T-helper 22 cell (primary cell): ENCODE data around the gene NUMB.

Experiments used
- DNase-seq: peaks from one replicate; pipeline ENCODE4 v3.0.0-alpha.2; 2020; ENCODE audit warnings: low read depth

NUMB gene

GRCh38 chr14:73458183-73458976, at the start of gene NUMB:
TSS of gene NUMB (minus strand) at chr14:73458546. CDS start at chr14:73355751, 102,795 bp downstream.
- DNase-seq: peak; percentile 96

DNA sequence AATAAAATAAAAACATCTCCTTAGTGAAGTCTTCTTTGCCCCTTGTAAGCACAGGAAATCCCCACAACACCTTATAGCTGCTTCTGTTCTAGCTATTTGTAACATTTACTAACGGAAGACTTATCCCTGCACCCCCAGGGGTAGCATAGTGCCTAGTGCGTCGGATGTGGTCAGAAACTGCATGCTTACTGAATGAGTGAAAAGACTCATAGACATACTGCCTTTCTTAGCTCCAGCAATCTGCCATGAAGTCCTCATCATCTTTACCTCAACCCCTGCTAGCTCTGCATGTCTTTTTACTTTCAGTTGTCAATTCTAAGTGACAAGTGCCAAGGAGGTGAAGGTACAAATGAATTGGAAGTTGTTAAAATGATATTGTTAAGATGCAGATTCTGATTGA, 45.3 kb upstream of the NUMB start:
- DNase-seq: no peak

GRCh38 chr14:73502017-73502619, 43.8 kb upstream of the NUMB start:
- no peak for DNase-seq

GRCh38 chr14:73500360-73500759, 42.0 kb upstream of the NUMB start:
- DNase-seq: no peak

DNA sequence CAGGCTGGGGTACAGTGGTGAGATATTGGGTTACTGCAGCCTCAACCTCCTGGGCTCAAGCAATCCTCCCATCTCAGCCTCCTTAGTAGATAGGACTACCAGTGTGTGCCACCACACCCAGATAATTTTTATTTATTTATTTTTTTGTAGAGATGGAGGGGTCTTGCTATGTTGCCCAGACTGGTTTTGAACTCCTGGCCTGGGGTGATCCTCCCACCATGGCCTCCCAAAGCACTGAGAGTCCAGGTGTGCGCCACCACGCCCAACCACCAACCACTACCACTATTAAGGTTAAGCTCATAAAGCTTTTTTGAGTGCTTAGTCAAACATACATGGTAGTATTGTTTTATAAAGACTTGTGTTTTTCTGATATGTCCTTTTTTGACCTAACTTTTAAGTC, 36.2 kb upstream of the NUMB start:
- DNase-seq: no peak

- no peak for DNase-seq
Observed at GRCh38 chr14:73492670-73493069, 34.3 kb upstream of the NUMB start.

DNA sequence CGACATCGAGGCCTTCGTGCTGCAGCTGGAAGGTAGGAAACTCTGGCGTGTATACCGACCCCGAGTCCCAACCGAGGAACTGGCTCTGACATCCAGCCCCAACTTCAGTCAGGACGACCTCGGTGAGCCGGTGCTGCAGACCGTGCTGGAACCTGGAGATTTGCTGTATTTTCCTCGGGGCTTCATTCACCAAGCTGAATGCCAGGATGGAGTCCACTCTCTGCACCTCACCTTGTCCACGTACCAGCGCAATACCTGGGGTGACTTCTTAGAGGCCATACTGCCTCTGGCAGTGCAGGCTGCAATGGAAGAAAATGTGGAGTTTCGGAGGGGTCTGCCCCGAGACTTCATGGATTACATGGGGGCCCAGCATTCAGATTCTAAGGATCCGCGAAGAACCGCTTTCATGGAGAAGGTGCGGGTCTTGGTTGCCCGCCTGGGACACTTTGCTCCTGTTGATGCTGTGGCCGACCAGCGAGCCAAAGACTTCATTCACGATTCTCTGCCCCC, 33.8 kb upstream of the NUMB start:
- DNase-seq: no peak

GRCh38 chr14:73491256-73492042, 33.1 kb upstream of the NUMB start:
- DNase-seq: peak; percentile 68

GRCh38 chr14:73489481-73490175, 31.3 kb upstream of the NUMB start:
- no peak for DNase-seq

GRCh38 chr14:73478684-73479083, 20.3 kb upstream of the NUMB start:
- no peak for DNase-seq

GRCh38 chr14:73477618-73478266, 19.4 kb upstream of the NUMB start:
- DNase-seq: no peak

- no peak for DNase-seq
Observed at GRCh38 chr14:73476451-73476931, 18.1 kb upstream of the NUMB start.

DNA sequence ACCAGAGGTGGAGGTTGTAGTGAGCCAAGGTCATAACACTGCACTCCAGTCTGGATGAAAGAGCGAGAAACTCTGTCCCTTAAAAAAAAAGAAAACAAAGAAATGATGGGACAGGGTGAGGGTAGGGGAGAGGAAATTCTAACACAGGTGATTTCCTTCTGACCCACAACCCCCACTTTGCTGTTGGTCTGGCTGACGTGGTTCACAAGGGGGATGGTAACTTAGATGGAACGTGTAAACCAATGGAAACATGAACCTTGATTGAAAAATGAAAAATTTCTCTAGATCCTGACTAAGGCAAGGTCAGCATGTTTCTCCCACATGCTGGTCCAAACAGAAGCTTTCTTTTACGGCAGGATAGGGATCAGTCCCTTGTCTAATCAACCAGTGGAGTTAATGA, 16.6 kb upstream of the NUMB start:
- no peak for DNase-seq

GRCh38 chr14:73472185-73473114, 14.1 kb upstream of the NUMB start:
- no peak for DNase-seq

GRCh38 chr14:73471582-73472184, 13.3 kb upstream of the NUMB start:
- no peak for DNase-seq

DNA sequence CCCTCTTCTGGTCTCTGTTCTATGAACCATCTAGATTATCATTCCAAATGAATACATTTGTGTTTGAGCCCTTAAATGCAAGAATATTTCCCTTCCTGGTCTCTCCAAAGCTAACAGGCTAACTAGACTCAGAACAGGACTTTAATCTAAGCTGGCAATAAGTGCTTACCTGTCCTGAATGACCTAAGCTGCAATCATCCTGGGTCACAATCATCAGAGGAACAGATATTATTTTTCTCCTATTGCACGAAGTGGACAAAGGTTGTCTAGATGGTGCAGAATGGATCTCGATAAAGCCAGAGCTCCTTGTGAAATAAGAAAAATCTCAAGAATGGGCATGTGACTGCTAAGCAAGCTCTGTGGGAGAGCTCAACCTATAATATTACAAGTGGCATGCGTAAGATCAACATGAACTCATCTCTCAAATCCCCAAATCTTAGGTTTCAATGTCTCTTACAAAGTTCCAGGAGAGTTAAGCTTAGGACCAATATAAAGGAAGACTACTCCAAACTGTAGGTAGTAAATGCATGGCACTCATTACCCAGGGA, 10.6 kb upstream of the NUMB start:
- DNase-seq: no peak

GRCh38 chr14:73467800-73468199, 9.5 kb upstream of the NUMB start:
- DNase-seq: no peak

DNA sequence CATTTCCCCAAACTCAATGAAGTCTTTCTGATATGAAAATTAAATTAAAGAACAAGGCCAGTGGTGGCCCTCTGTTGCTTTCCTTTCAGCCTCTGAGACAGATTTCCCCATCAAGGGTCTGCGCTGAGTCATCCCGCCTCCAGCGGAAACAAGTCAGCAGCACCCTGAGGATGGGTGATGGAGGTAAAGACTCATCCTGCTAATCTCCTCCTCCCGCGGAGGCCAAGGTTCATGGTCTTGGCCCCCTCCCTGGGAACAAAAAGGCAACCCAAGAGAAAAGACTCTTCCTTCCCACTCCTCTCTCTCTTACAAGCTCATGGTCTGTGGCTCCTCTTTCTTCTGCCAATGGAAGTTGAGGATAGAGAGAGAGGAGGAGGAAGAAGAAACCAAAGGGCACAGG, 9.0 kb upstream of the NUMB start:
- no peak for DNase-seq

DNA sequence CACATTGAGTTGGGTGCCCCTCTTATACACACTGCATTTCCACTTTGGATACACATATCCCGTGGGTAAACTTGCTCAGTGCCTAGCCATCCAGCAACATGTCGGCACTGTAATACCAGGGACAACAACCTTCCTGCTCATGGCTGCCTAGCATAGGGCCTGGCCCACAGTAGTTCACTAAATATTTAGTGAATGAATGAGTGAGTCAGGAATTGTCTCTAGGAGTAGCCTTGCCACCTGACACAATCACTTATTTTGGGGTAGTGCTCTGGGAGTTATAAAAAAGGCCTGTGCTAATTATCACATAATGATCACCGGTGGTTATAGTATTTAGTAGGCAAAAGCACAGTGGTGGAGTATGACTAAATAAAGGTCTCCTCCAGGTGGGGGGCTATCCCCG, 8.5 kb upstream of the NUMB start:
- DNase-seq: no peak
